ENCODE results near the gene ST3GAL4.

The ST3GAL4 gene

DNA sequence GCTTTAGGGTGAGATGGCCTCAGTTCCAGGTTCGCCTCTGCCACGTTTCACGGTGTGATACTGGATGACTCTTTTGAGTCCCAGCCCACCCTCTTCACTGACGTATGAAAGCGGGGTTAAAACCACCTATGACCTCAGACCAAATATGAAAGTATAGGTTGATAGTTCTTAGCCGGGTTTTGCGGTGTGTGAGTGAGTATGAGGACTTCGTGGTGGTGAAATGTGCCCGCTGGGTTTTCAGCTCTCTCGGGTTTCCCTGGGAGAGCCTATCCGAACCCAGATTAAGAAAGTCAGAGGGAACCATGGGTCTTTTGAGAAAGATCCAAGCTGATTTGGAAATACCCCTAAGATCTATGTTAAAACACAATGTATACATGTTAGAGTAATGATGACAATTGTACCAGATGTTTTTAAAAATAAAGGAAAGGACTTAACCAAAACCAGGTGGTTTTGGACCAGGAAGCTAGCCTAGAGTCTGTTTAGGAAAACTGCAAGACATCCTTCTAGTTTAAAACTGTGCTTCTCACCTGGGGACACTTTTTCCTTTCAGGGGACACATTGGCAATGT, 25.8 kb upstream of the ST3GAL4 start:
- peak; percentile 63 for DNase-seq (ENCODE audit: low read depth)
- TF ChIP-seq, protein P1, sequence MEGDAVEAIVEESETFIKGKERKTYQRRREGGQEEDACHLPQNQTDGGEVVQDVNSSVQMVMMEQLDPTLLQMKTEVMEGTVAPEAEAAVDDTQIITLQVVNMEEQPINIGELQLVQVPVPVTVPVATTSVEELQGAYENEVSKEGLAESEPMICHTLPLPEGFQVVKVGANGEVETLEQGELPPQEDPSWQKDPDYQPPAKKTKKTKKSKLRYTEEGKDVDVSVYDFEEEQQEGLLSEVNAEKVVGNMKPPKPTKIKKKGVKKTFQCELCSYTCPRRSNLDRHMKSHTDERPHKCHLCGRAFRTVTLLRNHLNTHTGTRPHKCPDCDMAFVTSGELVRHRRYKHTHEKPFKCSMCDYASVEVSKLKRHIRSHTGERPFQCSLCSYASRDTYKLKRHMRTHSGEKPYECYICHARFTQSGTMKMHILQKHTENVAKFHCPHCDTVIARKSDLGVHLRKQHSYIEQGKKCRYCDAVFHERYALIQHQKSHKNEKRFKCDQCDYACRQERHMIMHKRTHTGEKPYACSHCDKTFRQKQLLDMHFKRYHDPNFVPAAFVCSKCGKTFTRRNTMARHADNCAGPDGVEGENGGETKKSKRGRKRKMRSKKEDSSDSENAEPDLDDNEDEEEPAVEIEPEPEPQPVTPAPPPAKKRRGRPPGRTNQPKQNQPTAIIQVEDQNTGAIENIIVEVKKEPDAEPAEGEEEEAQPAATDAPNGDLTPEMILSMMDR (conservative IDR thresholded peaks at IDR 0.05; ENCODE audit: low read length) = no peak
- no peak overlapping the region for H3K4me3 ChIP-seq (ENCODE audit: low read length)

GRCh38 chr11:126331286-126331685, 24.2 kb upstream of the ST3GAL4 start:
- TF ChIP-seq, protein P1 (conservative IDR thresholded peaks at IDR 0.05; ENCODE audit: low read length) = no peak
- H3K4me3 ChIP-seq (ENCODE audit: low read length) = no peak overlapping the region
- no peak for DNase-seq (ENCODE audit: low read depth)

DNA sequence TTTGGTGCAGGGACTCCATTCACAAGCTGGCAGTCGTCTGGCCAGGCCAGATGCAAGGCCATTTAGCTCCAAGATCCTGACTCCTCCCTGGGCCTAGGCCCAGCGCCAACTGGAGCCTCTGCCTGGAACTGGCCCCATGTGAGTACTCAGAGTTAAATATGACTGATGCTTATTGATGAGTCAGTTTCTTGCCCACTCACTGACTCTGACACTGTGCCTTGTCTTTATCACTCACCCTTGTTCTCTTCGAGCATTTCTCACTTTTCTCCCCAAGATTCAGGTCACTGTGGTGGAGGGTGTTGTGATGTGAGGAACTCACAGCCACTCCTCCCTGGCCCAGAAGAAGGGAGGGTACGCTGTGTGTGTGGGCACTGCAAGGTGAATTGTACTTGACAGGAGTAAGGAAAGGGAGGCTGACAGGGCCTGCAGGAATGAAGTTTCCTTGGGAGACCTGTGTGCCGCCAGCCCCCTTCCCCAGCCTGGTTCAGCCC, 23.2 kb upstream of the ST3GAL4 start:
- no peak overlapping the region for H3K4me3 ChIP-seq (ENCODE audit: low read length)
- TF ChIP-seq, protein P1 (conservative IDR thresholded peaks at IDR 0.05; ENCODE audit: low read length) = no peak
- peak; percentile 92 for DNase-seq (ENCODE audit: low read depth)

DNA sequence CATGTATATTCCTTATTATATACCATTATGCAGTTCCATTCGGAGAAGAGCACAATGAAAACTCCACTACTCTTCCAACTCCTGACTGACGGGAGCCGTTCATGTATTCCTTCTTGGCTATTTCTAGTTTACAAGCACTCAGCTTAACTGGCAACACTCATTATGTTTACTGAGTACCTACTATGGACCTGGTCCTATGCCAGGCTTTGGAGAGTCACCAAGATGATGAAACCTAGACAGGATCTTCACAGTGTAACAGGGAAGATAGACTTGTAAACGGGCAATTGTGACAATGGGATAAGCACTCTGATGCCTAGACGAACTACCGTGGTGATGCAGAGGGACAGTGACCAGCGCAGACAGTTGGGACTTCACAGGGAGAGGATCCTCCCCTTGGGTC, 22.3 kb upstream of the ST3GAL4 start:
- no peak overlapping the region for H3K4me3 ChIP-seq (ENCODE audit: low read length)
- TF ChIP-seq, protein P1 (conservative IDR thresholded peaks at IDR 0.05; ENCODE audit: low read length) = no peak
- DNase-seq (ENCODE audit: low read depth) = no peak

- no peak overlapping the region for H3K4me3 ChIP-seq (ENCODE audit: low read length)
- TF ChIP-seq, protein P1 (conservative IDR thresholded peaks at IDR 0.05; ENCODE audit: low read length) = no peak
- peak; percentile 57 for DNase-seq (ENCODE audit: low read depth)
These were observed 20.6 kb upstream of the ST3GAL4 start for GRCh38 chr11:126334659-126335462.

GRCh38 chr11:126335463-126335760, 20.1 kb upstream of the ST3GAL4 start:
- no peak for DNase-seq (ENCODE audit: low read depth)
- TF ChIP-seq, protein P1 (conservative IDR thresholded peaks at IDR 0.05; ENCODE audit: low read length) = no peak

DNA sequence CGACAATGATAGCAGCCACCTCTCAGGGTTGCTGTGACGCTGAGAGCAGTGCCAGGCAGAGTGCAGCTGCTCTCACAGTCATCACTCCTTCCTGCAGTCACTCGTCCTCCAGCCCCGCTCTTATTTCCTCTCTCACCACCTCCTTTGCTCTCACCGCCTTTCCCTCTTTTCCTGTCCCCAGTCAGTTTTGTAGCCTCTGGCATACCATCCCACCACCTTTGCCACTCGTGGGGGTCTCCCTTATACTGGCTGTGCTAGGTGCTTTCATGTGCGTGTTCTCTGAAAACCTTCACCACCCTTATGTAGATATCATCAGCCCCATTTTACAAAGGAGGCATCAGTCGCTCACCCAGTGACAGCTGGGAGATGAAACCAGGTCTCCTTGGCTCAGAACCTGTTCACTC, 19.3 kb upstream of the ST3GAL4 start:
- no peak for DNase-seq (ENCODE audit: low read depth)
- TF ChIP-seq, protein P1 (conservative IDR thresholded peaks at IDR 0.05; ENCODE audit: low read length) = no peak
- no peak overlapping the region for H3K4me3 ChIP-seq (ENCODE audit: low read length)

More at GRCh38 chr11:126335463-126335760, 20.1 kb upstream of the ST3GAL4 start:
- H3K4me3 ChIP-seq (ENCODE audit: low read length) = no peak overlapping the region

Measured in AG10803 (cell line).